ENCODE results near the gene SULT1A1. TPM values are rescaled to one million over a fixed set of nuclear protein-coding genes. Genes with fewer than 3 reads are reported as not detected.

Gene SULT1A1
- total RNA-seq, 1 experiment from 2014 or later = 1.5 TPM

DNA sequence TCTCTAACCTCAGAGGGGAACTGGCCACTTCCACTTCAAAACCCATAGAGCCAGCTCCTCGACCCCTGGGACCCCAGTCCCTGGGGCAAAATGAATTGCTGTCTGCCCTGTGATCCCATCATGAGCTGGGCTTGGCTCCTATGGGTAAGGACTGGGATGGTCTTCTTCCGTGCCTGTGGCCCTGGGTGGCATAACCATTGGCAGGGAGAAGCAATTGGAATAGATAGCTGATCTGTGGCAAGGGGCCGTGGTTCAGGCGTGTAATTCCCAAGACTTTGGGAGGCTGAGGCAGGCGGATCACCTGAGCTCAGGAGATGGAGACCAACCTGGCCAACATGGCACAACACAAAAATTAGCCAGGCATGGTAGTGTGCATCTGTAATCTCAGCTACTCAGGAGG, 17.3 kb downstream of the SULT1A1 start:
- in situ Hi-C loops (cut with HindIII; ENCODE audit: low pct_unique_long_range_greater_than_20kb, low sequenced_read_pairs) = no loop called here
- POLR2A ChIA-PET = no interaction called here
- DNase-seq (ENCODE audit: low read depth, low spot score) (no peak), ATAC-seq (no peak)
- Histone ChIP-seq H3K27ac (ENCODE audit: low read length) (no peak overlapping the region), H3K9me3 (ENCODE audit: control insufficient read depth, insufficient read depth, low read depth, low read length) (no peaks in the 10 kb centered on the region), H3K27me3 (ENCODE audit: control insufficient read depth, insufficient read depth, low read length) (no peaks in the 10 kb centered on the region), H3K36me3 (ENCODE audit: control insufficient read depth, insufficient read depth, low read length) (no peaks in the 10 kb centered on the region), H3K4me3 (ENCODE audit: low read depth in 2 of 2, low read length in 2 of 2) (no peak overlapping the region), H3K4me1 (ENCODE audit: control insufficient read depth, insufficient read depth, low read length) (no peaks in the 10 kb centered on the region)
- CTCF ChIA-PET = no interaction called here
- intact Hi-C loops (cut with micrococcal nuclease; ENCODE audit: unreplicated experiment) = no loop called here
- no peak for TF ChIP-seq SIN3A (IDR thresholded peaks at IDR 0.05; ENCODE audit: borderline replicate concordance, insufficient read depth, low read depth, low read length)
- no TSS peak for BruUV-seq (replicated peaks)

DNA sequence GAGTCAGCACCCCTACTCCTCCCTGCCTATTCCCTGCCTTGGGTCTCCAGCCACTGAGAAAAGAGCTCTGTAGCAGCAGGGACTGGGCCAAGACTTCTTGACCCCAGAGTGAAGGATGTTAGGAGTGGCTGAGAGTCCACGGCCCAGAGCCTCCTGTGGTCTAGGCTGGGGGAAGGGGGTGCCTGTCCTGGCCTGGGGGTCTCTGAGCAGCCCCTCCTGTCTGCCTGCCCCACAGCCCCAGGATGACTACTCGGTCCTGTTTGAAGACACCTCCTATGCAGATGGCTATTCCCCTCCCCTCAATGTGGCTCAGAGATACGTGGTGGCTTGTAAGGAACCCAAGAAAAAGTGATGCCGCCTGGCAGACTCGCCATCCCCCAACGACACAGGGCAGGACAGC, 18.5 kb downstream of the SULT1A1 start:
- H3K9me3 ChIP-seq (ENCODE audit: control insufficient read depth, insufficient read depth, low read depth, low read length) = no peaks in the 10 kb centered on the region
- H3K4me1 ChIP-seq (ENCODE audit: control insufficient read depth, insufficient read depth, low read length) = no peaks in the 10 kb centered on the region
- BruUV-seq (replicated peaks) = no TSS peak
- CTCF ChIA-PET = no interaction called here
- intact Hi-C loops (cut with micrococcal nuclease; ENCODE audit: unreplicated experiment) = no loop called here
- no peaks in the 10 kb centered on the region for H3K36me3 ChIP-seq (ENCODE audit: control insufficient read depth, insufficient read depth, low read length)
- H3K27ac ChIP-seq (ENCODE audit: low read length) = no peak overlapping the region
- POLR2A ChIA-PET = no interaction called here
- ATAC-seq (no peak), DNase-seq (ENCODE audit: low read depth, low spot score) (no peak)
- TF ChIP-seq, protein P1, sequence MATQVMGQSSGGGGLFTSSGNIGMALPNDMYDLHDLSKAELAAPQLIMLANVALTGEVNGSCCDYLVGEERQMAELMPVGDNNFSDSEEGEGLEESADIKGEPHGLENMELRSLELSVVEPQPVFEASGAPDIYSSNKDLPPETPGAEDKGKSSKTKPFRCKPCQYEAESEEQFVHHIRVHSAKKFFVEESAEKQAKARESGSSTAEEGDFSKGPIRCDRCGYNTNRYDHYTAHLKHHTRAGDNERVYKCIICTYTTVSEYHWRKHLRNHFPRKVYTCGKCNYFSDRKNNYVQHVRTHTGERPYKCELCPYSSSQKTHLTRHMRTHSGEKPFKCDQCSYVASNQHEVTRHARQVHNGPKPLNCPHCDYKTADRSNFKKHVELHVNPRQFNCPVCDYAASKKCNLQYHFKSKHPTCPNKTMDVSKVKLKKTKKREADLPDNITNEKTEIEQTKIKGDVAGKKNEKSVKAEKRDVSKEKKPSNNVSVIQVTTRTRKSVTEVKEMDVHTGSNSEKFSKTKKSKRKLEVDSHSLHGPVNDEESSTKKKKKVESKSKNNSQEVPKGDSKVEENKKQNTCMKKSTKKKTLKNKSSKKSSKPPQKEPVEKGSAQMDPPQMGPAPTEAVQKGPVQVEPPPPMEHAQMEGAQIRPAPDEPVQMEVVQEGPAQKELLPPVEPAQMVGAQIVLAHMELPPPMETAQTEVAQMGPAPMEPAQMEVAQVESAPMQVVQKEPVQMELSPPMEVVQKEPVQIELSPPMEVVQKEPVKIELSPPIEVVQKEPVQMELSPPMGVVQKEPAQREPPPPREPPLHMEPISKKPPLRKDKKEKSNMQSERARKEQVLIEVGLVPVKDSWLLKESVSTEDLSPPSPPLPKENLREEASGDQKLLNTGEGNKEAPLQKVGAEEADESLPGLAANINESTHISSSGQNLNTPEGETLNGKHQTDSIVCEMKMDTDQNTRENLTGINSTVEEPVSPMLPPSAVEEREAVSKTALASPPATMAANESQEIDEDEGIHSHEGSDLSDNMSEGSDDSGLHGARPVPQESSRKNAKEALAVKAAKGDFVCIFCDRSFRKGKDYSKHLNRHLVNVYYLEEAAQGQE (IDR thresholded peaks at IDR 0.05; ENCODE audit: insufficient read depth in 1 of 2, low read depth in 2 of 2, low read length in 1 of 2) = no peak
- TF ChIP-seq, protein P2, sequence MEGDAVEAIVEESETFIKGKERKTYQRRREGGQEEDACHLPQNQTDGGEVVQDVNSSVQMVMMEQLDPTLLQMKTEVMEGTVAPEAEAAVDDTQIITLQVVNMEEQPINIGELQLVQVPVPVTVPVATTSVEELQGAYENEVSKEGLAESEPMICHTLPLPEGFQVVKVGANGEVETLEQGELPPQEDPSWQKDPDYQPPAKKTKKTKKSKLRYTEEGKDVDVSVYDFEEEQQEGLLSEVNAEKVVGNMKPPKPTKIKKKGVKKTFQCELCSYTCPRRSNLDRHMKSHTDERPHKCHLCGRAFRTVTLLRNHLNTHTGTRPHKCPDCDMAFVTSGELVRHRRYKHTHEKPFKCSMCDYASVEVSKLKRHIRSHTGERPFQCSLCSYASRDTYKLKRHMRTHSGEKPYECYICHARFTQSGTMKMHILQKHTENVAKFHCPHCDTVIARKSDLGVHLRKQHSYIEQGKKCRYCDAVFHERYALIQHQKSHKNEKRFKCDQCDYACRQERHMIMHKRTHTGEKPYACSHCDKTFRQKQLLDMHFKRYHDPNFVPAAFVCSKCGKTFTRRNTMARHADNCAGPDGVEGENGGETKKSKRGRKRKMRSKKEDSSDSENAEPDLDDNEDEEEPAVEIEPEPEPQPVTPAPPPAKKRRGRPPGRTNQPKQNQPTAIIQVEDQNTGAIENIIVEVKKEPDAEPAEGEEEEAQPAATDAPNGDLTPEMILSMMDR (IDR thresholded peaks at IDR 0.05) = no peak
- TF ChIP-seq TCF7L2 (IDR thresholded peaks at IDR 0.05; ENCODE audit: low read depth, low read length) (no peak), SIN3A (IDR thresholded peaks at IDR 0.05; ENCODE audit: borderline replicate concordance, insufficient read depth, low read depth, low read length) (no peak), POLR2AphosphoS5 (IDR thresholded peaks at IDR 0.05; ENCODE audit: low read depth, low read length) (no peak)
- in situ Hi-C loops (cut with HindIII; ENCODE audit: low pct_unique_long_range_greater_than_20kb, low sequenced_read_pairs) = no loop called here
- H3K27me3 ChIP-seq (ENCODE audit: control insufficient read depth, insufficient read depth, low read length) = no peaks in the 10 kb centered on the region
- no peak overlapping the region for H3K4me3 ChIP-seq (ENCODE audit: low read depth in 2 of 2, low read length in 2 of 2)

DNA sequence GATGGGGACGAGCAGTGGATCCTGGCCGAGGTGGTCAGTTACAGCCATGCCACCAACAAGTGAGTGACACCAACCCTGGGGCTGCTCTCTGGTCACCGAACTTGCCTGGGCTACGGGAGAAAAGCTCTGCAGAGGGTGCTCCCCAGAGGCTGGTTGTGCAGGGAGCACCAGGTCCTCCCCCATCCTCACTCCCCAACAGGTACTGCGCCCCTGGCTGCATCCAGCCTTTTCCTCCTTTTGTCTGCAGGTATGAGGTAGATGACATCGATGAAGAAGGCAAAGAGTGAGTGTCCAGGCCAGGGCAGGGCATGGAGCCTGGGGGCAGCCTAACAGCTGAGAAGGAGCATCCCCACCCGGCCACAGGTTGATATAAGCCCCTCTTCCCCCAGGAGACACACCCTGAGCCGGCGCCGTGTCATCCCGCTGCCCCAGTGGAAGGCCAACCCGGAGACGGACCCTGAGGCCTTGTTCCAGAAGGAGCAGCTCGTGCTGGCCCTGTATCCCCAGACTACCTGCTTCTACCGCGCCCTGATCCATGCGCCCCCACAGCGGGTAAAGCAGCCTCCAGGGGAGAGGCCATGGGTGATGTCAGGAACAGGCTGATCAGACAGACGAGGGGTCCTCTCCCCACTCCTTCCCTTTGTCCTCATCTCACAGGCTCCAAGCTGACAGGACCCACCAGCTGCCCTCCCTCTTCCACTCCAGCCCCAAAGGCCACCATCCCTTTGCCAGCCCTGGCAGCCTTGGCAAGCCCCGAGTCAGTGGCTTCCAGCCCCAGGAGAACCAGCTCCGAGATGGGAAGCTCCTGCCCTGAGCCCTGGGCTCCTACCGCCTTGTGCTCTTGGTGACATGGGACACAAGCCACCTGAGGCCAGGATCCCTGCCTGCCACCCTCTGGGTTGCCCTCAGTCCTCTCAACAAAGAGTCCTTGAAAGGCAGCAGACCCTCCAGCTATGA, 19.2 kb downstream of the SULT1A1 start:
- no peaks in the 10 kb centered on the region for H3K27me3 ChIP-seq (ENCODE audit: control insufficient read depth, insufficient read depth, low read length)
- TF ChIP-seq, protein P2 (IDR thresholded peaks at IDR 0.05) = no peak
- TF ChIP-seq POLR2AphosphoS5 (IDR thresholded peaks at IDR 0.05; ENCODE audit: low read depth, low read length) = no peak
- no peak for TF ChIP-seq TCF7L2 (IDR thresholded peaks at IDR 0.05; ENCODE audit: low read depth, low read length)
- TF ChIP-seq SIN3A (IDR thresholded peaks at IDR 0.05; ENCODE audit: borderline replicate concordance, insufficient read depth, low read depth, low read length) = no peak
- TF ChIP-seq, protein P1 (IDR thresholded peaks at IDR 0.05; ENCODE audit: insufficient read depth in 1 of 2, low read depth in 2 of 2, low read length in 1 of 2) = no peak
- intact Hi-C loops (cut with micrococcal nuclease; ENCODE audit: unreplicated experiment) (no loop called here), in situ Hi-C loops (cut with HindIII; ENCODE audit: low pct_unique_long_range_greater_than_20kb, low sequenced_read_pairs) (no loop called here)
- ChIA-PET POLR2A (no interaction called here), CTCF (no interaction called here)
- no peaks in the 10 kb centered on the region for H3K9me3 ChIP-seq (ENCODE audit: control insufficient read depth, insufficient read depth, low read depth, low read length)
- H3K36me3 ChIP-seq (ENCODE audit: control insufficient read depth, insufficient read depth, low read length) = no peaks in the 10 kb centered on the region
- no TSS peak for BruUV-seq (replicated peaks)
- H3K27ac ChIP-seq (ENCODE audit: low read length) = no peak overlapping the region
- H3K4me1 ChIP-seq (ENCODE audit: control insufficient read depth, insufficient read depth, low read length) = no peaks in the 10 kb centered on the region
- DNase-seq (ENCODE audit: low read depth, low spot score) (no peak), ATAC-seq (no peak)
- H3K4me3 ChIP-seq (ENCODE audit: low read depth in 2 of 2, low read length in 2 of 2) = no peak overlapping the region

All from Panc1 (cell line).